Panc1 (cell line): Measurements from ENCODE around the gene FOXN4.

Experiments used
- CTCF ChIP-seq: fragments of 450-650 bp; IDR thresholded peaks from 2 replicates; pipeline ENCODE4 v1.5.1; 2017; ENCODE audit warnings: mild to moderate bottlenecking
- POLR2AphosphoS5 ChIP-seq: IDR thresholded peaks from 2 replicates; pipeline ENCODE4 v1.6.1; 2012; ENCODE audit warnings: mild to moderate bottlenecking, low read depth, low read length, moderate library complexity
- REST ChIP-seq, 2 experiments: IDR thresholded peaks; 2 replicates each; pipeline ENCODE4 v1.6.1; 2011 to 2012; ENCODE audit warnings: low read depth in 2 of 2, control low read depth in 1 of 2, low read length in 1 of 2, mild to moderate bottlenecking in 1 of 2, moderate library complexity in 1 of 2; ENCODE audit not compliant: insufficient read depth in 1 of 2
- SIN3A ChIP-seq: IDR thresholded peaks from 2 replicates; pipeline ENCODE4 v1.6.1; 2012; ENCODE audit warnings: low read depth, mild to moderate bottlenecking, low read length, moderate library complexity, borderline replicate concordance; ENCODE audit not compliant: insufficient read depth
- TCF7L2 ChIP-seq: IDR thresholded peaks from 2 replicates; pipeline ENCODE4 v1.6.1; 2011; ENCODE audit warnings: mild to moderate bottlenecking, low read depth, low read length, inconsistent platforms

GRCh38 chr12:109232731-109233130, 76.4 kb downstream of the FOXN4 start:
- TF ChIP-seq CTCF (no peak), REST (IDR thresholded peaks at IDR 0.05; ENCODE audit: insufficient read depth in 1 of 2, low read depth in 2 of 2, low read length in 1 of 2) (no peak), POLR2AphosphoS5 (no peak), SIN3A (no peak), TCF7L2 (no peak)
